GM03348 (cell line): ENCODE measurements around the gene USP17L13.
"Not testable (repeated sequence)": the region's sequence is repeated elsewhere in the genome, so short reads cannot be mapped to it uniquely, and the experiment has no call there.

ENCODE experiments used
- DNase-seq: peaks from one replicate; pipeline ENCODE4 v3.0.0; 2012; ENCODE audit warnings: low spot score

The USP17L13 gene, protein sequence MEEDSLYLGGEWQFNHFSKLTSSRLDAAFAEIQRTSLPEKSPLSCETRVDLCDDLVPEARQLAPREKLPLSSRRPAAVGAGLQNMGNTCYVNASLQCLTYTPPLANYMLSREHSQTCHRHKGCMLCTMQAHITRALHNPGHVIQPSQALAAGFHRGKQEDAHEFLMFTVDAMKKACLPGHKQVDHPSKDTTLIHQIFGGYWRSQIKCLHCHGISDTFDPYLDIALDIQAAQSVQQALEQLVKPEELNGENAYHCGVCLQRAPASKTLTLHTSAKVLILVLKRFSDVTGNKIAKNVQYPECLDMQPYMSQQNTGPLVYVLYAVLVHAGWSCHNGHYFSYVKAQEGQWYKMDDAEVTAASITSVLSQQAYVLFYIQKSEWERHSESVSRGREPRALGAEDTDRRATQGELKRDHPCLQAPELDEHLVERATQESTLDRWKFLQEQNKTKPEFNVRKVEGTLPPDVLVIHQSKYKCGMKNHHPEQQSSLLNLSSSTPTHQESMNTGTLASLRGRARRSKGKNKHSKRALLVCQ

DNA sequence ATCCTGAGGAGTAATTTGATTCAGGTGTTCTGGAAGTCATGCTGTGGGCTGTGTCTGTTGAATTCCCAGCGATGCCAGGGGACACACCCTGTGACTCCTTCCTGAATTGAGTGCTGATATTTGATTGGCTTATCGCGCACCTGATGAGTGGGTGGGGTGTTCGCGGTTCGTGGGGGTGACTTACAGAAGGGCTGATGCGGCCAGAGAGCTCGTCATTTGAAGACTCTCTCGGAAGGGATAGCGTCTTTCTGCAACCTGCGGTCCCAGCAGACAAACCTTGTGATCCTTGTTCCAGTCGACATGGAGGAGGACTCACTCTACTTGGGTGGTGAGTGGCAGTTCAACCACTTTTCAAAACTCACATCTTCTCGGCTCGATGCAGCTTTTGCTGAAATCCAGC, at the start of gene USP17L13:
USP17L13 (plus strand) TSS at position 301 of the 400 bp plus-strand sequence; CDS start at position 301, 0 bp downstream.
- not testable (repeated sequence) for DNase-seq

DNA sequence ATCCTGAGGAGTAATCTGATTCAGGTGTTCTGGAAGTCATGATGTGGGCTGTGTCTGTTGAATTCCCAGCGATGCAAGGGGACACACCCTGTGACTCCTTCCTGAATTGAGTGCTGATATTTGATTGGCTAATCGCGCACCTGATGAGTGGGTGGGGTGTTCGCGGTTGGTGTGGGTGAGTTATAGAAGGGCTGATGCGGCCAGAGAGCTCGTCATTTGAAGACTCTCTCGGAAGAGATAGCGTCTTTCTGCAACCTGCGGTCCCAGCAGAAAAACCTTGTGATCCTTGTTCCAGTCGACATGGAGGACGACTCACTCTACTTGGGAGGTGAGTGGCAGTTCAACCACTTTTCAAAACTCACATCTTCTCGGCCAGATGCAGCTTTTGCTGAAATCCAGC, 14.3 kb upstream of the USP17L13 start, which contains the start of gene USP17L10:
USP17L10 (plus strand) TSS at position 301 of the 400 bp plus-strand sequence; CDS start at position 301, 0 bp downstream.
- DNase-seq, result not testable (repeated sequence)

DNA sequence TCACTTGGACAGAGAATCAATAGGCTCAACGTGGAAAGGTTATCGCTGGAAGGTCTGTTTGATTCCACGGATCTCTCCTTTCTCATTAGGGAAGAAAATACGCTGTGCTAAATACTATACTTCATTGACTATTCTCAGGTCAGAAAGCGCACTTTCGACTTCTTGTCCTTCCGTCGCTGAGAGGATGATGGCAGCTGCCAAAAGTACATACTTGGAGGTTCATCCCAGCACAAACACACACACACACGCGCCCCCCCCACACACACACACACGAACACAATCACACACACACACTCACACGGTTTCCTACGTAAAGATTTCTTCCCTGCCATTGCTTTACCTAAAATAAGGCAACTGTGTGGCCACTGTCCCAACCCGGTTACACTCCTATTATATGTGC, 10.0 kb upstream of the USP17L13 start:
- not testable (repeated sequence) for DNase-seq

DNA sequence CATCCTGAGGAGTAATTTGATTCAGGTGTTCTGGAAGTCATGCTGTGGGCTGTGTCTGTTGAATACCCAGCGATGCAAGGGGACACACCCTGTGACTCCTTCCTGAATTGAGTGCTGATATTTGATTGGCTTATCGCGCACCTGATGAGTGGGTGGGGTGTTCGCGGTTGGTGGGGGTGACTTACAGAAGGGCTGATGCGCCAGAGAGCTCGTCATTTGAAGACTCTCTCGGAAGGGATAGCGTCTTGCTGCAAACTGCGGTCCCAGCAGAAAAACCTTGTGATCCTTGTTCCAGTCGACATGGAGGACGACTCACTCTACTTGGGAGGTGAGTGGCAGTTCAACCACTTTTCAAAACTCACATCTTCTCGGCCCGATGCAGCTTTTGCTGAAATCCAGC, 9.6 kb upstream of the USP17L13 start, which contains the start of gene USP17L11:
USP17L11 (plus strand) TSS at position 301 of the 400 bp plus-strand sequence; CDS start at position 301, 0 bp downstream.
- not testable (repeated sequence) for DNase-seq

DNA sequence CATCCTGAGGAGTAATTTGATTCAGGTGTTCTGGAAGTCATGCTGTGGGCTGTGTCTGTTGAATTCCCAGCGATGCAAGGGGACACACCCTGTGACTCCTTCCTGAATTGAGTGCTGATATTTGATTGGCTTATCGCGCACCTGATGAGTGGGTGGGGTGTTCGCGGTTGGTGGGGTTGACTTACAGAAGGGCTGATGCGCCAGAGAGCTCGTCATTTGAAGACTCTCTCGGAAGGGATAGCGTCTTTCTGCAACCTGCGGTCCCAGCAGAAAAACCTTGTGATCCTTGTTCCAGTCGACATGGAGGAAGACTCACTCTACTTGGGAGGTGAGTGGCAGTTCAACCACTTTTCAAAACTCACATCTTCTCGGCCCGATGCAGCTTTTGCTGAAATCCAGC, 4.8 kb upstream of the USP17L13 start, which contains the start of gene USP17L12:
USP17L12 (plus strand) TSS at position 301 of the 400 bp plus-strand sequence; CDS start at position 301, 0 bp downstream.
- DNase-seq, result not testable (repeated sequence)

DNA sequence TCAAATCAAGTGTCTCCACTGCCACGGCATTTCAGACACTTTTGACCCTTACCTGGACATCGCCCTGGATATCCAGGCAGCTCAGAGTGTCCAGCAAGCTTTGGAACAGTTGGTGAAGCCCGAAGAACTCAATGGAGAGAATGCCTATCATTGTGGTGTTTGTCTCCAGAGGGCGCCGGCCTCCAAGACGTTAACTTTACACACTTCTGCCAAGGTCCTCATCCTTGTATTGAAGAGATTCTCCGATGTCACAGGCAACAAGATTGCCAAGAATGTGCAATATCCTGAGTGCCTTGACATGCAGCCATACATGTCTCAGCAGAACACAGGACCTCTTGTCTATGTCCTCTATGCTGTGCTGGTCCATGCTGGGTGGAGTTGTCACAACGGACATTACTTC, 5.6 kb downstream of the USP17L13 start:
- DNase-seq, result not testable (repeated sequence)

DNA sequence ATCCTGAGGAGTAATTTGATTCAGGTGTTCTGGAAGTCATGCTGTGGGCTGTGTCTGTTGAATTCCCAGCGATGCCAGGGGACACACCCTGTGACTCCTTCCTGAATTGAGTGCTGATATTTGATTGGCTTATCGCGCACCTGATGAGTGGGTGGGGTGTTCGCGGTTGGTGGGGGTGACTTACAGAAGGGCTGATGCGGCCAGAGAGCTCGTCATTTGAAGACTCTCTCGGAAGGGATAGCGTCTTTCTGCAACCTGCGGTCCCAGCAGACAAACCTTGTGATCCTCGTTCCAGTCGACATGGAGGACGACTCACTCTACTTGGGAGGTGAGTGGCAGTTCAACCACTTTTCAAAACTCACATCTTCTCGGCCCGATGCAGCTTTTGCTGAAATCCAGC, 9.4 kb downstream of the USP17L13 start, which contains the start of gene USP17L15:
USP17L15 (plus strand) TSS at position 301 of the 400 bp plus-strand sequence; CDS start at position 301, 0 bp downstream.
- not testable (repeated sequence) for DNase-seq

DNA sequence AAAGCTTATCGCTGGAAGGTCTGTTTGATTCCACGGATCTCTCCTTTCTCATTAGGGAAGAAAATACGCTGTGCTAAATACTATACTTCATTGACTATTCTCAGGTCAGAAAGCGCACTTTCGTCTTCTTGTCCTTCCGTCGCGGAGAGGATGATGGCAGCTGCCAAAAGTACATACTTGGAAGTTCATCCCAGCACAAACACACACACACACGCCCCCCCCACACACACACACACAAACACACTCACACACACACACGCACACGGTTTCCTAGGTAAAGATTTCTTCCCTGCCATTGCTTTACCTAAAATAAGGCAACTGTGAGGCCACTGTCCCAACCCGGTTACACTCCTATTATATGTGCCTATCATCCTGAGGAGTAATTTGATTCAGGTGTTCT, 13.8 kb downstream of the USP17L13 start:
- DNase-seq, result not testable (repeated sequence)

DNA sequence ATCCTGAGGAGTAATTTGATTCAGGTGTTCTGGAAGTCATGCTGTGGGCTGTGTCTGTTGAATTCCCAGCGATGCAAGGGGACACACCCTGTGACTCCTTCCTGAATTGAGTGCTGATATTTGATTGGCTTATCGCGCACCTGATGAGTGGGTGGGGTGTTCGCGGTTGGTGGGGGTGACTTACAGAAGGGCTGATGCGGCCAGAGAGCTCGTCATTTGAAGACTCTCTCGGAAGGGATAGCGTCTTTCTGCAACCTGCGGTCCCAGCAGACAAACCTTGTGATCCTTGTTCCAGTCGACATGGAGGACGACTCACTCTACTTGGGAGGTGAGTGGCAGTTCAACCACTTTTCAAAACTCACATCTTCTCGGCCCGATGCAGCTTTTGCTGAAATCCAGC, 18.9 kb downstream of the USP17L13 start, which contains the start of gene USP17L17:
USP17L17 (plus strand) TSS at position 301 of the 400 bp plus-strand sequence; CDS start at position 301, 0 bp downstream.
- DNase-seq, result not testable (repeated sequence)

DNA sequence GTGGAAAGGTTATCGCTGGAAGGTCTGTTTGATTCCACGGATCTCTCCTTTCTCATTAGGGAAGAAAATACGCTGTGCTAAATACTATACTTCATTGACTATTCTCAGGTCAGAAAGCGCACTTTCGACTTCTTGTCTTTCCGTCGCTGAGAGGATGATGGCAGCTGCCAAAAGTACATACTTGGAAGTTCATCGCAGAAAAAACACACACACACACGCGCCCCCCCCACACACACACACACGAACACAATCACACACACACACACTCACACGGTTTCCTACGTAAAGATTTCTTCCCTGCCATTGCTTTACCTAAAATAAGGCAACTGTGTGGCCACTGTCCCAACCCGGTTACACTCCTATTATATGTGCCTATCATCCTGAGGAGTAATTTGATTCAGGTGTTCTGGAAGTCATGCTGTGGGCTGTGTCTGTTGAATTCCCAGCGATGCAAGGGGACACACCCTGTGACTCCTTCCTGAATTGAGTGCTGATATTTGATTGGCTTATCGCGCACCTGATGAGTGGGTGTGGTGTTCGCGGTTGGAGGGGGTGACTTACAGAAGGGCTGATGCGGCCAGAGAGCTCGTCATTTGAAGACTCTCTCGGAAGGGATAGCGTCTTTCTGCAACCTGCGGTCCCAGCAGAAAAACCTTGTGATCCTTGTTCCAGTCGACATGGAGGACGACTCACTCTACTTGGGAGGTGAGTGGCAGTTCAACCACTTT, 23.4 kb downstream of the USP17L13 start, which contains the start of gene USP17L18:
USP17L18 (plus strand) TSS at position 678 of the 728 bp plus-strand sequence; CDS start at position 678, 0 bp downstream.
- DNase-seq, result not testable (repeated sequence)

DNA sequence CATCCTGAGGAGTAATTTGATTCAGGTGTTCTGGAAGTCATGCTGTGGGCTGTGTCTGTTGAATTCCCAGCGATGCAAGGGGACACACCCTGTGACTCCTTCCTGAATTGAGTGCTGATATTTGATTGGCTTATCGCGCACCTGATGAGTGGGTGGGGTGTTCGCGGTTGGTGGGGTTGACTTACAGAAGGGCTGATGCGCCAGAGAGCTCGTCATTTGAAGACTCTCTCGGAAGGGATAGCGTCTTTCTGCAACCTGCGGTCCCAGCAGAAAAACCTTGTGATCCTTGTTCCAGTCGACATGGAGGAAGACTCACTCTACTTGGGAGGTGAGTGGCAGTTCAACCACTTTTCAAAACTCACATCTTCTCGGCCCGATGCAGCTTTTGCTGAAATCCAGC, 28.4 kb downstream of the USP17L13 start, which contains the start of gene USP17L19:
USP17L19 (plus strand) TSS at position 301 of the 400 bp plus-strand sequence; CDS start at position 301, 0 bp downstream.
- DNase-seq, result not testable (repeated sequence)

DNA sequence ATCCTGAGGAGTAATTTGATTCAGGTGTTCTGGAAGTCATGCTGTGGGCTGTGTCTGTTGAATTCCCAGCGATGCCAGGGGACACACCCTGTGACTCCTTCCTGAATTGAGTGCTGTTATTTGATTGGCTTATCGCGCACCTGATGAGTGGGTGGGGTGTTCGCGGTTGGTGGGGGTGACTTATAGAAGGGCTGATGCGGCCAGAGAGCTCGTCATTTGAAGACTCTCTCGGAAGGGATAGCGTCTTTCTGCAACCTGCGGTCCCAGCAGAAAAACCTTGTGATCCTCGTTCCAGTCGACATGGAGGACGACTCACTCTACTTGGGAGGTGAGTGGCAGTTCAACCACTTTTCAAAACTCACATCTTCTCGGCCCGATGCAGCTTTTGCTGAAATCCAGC, 33.1 kb downstream of the USP17L13 start, which contains the start of gene USP17L20:
USP17L20 (plus strand) TSS at position 301 of the 400 bp plus-strand sequence; CDS start at position 301, 0 bp downstream.
- DNase-seq, result not testable (repeated sequence)

DNA sequence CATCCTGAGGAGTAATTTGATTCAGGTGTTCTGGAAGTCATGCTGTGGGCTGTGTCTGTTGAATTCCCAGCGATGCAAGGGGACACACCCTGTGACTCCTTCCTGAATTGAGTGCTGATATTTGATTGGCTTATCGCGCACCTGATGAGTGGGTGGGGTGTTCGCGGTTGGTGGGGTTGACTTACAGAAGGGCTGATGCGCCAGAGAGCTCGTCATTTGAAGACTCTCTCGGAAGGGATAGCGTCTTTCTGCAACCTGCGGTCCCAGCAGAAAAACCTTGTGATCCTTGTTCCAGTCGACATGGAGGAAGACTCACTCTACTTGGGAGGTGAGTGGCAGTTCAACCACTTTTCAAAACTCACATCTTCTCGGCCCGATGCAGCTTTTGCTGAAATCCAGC, 37.9 kb downstream of the USP17L13 start, which contains the start of gene USP17L21:
USP17L21 (plus strand) TSS at position 301 of the 400 bp plus-strand sequence; CDS start at position 301, 0 bp downstream.
- DNase-seq, result not testable (repeated sequence)

DNA sequence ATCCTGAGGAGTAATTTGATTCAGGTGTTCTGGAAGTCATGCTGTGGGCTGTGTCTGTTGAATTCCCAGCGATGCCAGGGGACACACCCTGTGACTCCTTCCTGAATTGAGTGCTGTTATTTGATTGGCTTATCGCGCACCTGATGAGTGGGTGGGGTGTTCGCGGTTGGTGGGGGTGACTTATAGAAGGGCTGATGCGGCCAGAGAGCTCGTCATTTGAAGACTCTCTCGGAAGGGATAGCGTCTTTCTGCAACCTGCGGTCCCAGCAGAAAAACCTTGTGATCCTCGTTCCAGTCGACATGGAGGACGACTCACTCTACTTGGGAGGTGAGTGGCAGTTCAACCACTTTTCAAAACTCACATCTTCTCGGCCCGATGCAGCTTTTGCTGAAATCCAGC, 42.6 kb downstream of the USP17L13 start, which contains the start of gene USP17L22:
USP17L22 (plus strand) TSS at position 301 of the 400 bp plus-strand sequence; CDS start at position 301, 0 bp downstream.
- not testable (repeated sequence) for DNase-seq

DNA sequence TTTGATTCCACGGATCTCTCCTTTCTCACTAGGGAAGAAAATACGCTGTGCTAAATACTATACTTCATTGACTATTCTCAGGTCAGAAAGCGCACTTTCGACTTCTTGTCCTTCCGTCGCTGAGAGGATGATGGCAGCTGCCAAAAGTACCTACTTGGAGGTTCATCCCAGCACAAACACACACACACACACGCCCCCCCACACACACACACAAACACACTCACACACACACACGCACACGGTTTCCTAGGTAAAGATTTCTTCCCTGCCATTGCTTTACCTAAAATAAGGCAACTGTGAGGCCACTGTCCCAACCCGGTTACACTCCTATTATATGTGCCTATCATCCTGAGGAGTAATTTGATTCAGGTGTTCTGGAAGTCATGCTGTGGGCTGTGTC, 47.0 kb downstream of the USP17L13 start:
- DNase-seq, result not testable (repeated sequence)
